GM21390 (cell line): ENCODE results near the gene ADAMTSL3.

Experiments used
- ATAC-seq: cut with Tn5 transposase; IDR thresholded peaks from one replicate; pipeline ENCODE4 v1.9.1; 2021; ENCODE audit not compliant: unreplicated experiment

ADAMTSL3 gene

GRCh38 chr15:83815506-83815905 lies 161.6 kb downstream of the ADAMTSL3 start:
- no peak for ATAC-seq

- ATAC-seq: no peak
Observed at GRCh38 chr15:83816124-83816883, 162.4 kb downstream of the ADAMTSL3 start.

DNA sequence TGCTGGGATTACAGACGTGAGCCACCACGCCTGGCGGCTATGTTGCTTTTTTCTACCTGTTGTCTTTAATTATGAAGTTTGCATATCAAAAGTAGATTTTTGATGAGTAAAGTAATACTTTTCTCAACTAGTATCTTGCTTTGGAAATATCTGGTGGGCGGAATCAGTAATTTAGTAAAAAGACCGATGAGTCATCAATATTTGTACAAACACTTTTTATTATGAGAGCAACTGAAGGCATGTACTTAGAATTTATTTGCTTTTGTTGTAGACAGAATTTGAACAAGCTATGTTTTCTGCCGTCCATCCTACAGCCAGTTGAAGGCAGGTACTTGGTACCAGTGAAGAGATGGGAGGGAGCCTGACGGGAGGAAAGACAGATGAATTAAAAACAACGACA lies 164.7 kb downstream of the ADAMTSL3 start:
- no peak for ATAC-seq

DNA sequence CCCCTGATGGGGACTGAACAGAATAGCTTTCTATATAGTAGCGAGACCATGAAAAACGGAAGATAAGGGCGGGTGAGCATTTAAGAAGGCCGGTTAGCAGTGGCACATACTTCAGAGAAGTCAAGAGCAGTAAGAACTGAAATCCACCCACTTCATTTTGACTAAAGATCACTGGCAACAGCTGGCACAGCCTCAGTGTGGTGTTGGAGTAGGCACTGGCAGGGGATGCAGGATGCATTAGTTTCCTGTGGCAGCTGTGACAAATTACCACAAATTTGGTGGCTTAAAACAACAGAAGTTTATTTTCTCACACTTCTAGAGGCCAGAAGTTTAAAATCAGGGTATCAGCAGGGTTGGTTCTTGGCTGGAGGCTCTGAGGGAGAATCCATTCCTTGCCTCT lies 176.5 kb downstream of the ADAMTSL3 start:
- no peak for ATAC-seq

GRCh38 chr15:83833569-83833968 lies 179.6 kb downstream of the ADAMTSL3 start:
- no peak for ATAC-seq

DNA sequence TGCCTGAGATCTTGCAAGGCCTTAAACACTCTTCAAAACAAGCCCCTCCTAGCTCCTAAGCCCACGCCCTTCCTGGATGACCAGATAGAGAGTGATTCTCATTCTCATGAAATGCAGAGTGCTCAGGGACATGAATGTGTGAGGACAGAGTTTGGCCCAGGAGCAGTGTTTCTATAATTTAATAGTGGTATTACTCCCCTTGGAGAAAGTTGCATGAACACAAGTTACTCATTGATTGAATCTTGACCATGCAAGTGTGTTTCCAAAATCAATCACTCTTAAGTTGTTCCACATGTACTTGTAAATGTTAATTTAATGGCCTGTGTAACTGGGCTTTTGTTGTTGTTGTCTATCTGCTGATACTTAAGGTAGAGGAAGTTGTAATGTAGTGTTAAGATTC lies 181.6 kb downstream of the ADAMTSL3 start:
- no peak for ATAC-seq

GRCh38 chr15:83837945-83838571 lies 184.1 kb downstream of the ADAMTSL3 start:
- ATAC-seq: no peak

GRCh38 chr15:83838763-83839162 lies 184.8 kb downstream of the ADAMTSL3 start:
- no peak for ATAC-seq

DNA sequence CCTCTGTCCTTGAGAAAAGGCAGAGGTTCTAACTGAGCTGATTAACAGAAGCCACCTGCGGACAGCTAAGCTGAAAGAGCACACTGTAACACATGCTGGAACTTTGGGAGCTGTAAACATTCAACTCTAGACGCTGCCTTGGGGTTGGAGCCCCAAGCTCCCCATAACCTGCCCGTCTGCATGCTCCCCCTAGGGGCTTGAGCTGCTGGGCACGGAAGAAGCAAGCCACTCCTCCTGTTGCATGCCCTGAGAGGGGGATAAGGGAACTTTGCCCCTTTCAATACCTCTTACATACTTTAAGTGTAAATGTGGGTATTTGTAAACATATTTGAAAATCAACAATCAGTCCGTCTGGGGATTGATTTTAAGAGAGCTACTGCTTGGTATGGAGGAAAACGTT lies 188.4 kb downstream of the ADAMTSL3 start:
- ATAC-seq: no peak

- ATAC-seq: no peak
Observed at GRCh38 chr15:83843471-83843871, 189.5 kb downstream of the ADAMTSL3 start.

GRCh38 chr15:83844742-83845141 lies 190.8 kb downstream of the ADAMTSL3 start:
- no peak for ATAC-seq

DNA sequence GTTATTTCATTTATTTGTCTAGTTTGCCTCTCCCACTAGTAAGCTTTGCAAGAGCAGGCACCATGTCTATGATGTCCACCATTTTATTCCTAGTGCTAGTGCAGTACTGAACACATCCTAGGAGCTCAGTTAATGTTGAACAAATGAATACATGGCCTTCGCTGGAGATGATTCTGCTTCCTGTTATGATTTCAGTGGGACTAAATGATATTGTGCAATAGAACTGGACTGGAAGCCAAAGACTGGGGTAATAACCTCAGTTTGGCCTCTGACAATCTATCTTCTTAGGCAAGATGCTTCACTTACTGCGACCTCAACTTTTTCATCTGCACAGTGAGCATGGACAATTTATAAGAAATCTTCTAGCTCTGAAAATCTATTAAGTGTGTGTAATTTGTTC lies 191.3 kb downstream of the ADAMTSL3 start:
- ATAC-seq: no peak

DNA sequence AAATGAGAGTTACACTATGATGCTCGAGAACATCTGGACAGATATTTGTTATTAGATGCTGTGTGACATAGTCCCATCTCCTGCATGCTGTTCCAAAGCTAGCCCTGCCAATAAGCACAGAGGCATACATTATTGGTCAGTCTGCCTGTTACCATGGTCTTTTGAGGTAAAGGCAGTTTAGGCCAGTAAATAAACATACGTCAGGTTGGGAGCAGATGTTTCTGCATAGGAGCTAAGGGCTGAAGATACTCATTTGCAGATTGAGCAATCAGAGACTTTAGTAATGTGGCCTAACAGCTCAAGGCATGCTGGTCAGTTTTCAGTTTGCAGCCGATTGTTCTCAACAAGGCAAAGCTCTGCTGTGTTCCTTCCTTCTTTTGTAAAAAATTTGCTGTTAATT lies 192.9 kb downstream of the ADAMTSL3 start:
- ATAC-seq: no peak

GRCh38 chr15:83848315-83849050 lies 194.6 kb downstream of the ADAMTSL3 start:
- ATAC-seq: no peak

DNA sequence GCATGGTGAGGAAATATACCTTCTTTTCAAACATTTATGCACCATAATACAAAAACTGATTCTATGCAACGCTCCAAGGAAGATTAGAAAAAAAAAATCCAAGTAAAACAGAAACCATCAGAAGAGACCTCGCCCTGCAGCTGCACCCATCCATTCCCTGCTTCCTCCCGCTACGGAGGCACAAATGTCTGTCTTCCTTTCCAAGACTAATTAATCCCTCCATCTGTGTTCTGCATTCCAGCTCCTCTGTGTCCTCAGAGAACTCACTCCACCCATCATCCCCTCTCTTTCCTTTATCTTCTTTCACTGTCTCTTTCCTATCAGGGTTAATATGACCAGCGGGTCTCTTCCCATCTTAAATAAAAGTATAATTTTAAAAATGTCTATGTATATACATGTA lies 196.1 kb downstream of the ADAMTSL3 start:
- ATAC-seq: no peak

GRCh38 chr15:83850501-83851245 lies 196.8 kb downstream of the ADAMTSL3 start:
- ATAC-seq: no peak

- ATAC-seq: no peak
Observed at GRCh38 chr15:83853232-83853631, 199.3 kb downstream of the ADAMTSL3 start.

DNA sequence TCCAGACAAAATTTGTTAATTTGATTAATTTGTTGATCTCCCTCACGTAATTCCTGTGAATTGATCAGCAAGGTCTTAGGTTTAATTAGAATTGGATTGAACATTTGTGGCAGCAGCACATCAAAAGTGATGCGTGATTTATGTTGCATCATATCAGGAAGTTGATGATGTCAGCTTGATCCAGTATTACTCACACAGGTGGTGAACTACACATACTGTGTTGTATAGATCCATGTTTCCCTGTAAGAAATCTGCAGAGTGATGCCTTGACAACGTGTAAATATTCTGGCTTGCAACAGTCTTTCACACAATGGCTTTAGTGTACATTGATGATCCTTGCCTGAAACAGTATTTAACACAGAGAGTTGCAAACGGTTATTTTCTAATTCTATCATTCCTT lies 200.4 kb downstream of the ADAMTSL3 start:
- no peak for ATAC-seq

DNA sequence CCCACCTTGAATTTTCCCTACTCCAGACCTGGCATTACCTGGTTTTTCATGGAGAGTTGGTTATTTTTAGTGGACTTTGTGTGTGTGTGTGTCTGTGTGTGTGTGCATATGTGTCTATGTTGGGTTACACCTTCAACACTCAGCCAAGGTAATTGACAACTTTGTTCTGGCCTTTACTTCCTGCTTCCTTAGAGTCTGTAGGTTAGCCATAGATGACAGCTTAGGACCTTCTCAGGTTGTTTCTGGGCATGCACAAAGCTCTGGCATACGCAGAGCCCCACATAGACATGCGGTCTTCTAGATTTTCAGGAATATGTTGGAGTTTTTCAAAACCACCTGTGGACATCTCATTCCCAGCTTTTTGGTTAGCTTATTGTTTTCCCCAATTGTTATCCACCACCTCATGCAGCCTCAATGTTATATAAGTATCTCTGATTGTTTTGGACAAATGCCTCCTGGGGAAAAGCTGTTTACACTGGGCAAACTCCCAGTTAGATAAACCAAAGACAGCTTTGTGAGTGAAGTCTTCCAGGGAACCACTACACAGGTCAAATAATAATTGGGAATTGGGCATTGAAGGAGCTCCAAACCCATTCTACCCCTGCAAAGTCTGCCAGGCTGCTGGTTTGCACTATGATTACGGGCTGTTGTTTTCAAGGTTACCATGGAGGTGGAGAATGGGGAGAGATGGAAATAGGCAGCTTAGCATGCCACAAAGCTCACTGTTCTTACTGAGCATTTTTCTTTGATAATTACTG lies 201.2 kb downstream of the ADAMTSL3 start:
- no peak for ATAC-seq

DNA sequence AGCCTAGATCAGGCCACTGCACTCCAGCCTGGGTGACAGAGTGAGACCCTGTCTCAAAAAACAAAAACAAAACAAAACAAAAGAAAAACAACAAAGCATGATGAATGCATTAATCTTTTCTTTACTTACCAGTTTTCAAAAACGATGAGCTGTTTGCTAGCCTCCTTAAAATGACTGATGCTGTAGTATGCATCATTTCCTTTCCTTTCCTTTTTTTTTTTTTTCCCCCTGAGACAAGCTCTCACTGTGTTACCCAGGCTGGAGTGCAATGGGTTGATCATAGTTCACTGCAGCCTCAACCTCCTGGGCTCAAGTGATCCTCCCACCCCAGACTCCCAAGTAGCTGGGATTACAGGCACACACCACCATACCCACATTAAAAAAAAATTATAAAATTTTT lies 202.0 kb downstream of the ADAMTSL3 start:
- no peak for ATAC-seq
